Measurements from ENCODE around the gene DUSP14.

DNA sequence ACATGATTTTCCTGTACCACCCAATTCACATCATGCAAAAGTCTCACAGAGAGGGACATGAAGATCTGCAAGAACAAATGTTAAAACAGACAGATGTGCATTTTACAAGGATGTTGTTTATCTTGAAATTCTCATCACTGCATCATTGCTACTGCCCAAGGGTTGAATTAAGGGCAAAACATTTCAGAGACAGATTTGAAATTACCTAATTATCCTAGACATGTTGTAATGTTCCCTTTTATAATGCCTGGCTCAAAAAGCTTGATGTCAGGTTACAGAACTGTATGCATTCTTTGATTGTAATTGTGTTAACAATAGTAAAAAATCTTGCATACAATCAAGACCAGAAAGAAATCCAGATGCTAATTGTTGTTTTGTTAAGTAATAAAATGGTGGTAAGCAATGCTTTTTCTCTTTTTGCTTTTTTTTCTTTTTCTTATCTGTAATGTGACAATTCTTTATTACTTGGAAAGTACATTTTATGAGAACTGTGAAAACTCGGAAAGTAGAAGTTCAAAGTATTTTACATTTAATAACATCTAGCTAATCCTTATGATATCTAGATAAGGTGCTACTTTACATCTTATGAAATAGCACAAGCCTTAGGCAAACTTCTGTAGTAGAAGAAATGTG, 3.6 kb upstream of the DUSP14 start:
- TF ChIP-seq, protein P1, sequence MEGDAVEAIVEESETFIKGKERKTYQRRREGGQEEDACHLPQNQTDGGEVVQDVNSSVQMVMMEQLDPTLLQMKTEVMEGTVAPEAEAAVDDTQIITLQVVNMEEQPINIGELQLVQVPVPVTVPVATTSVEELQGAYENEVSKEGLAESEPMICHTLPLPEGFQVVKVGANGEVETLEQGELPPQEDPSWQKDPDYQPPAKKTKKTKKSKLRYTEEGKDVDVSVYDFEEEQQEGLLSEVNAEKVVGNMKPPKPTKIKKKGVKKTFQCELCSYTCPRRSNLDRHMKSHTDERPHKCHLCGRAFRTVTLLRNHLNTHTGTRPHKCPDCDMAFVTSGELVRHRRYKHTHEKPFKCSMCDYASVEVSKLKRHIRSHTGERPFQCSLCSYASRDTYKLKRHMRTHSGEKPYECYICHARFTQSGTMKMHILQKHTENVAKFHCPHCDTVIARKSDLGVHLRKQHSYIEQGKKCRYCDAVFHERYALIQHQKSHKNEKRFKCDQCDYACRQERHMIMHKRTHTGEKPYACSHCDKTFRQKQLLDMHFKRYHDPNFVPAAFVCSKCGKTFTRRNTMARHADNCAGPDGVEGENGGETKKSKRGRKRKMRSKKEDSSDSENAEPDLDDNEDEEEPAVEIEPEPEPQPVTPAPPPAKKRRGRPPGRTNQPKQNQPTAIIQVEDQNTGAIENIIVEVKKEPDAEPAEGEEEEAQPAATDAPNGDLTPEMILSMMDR (IDR thresholded peaks at IDR 0.05): no peak
- TF ChIP-seq EZH2phosphoT487 (IDR thresholded peaks at IDR 0.05) (no peak), EZH2 (IDR thresholded peaks at IDR 0.05) (no peak)
